G401.6 (cell line): ENCODE results near the gene EEFSEC.

ENCODE experiments used
- FAIRE-seq: peaks from 2 replicates; lab custom pipeline; 2012; peaks lifted over from hg19 to GRCh38; lab: Jason Lieb, UNC

Gene EEFSEC

DNA sequence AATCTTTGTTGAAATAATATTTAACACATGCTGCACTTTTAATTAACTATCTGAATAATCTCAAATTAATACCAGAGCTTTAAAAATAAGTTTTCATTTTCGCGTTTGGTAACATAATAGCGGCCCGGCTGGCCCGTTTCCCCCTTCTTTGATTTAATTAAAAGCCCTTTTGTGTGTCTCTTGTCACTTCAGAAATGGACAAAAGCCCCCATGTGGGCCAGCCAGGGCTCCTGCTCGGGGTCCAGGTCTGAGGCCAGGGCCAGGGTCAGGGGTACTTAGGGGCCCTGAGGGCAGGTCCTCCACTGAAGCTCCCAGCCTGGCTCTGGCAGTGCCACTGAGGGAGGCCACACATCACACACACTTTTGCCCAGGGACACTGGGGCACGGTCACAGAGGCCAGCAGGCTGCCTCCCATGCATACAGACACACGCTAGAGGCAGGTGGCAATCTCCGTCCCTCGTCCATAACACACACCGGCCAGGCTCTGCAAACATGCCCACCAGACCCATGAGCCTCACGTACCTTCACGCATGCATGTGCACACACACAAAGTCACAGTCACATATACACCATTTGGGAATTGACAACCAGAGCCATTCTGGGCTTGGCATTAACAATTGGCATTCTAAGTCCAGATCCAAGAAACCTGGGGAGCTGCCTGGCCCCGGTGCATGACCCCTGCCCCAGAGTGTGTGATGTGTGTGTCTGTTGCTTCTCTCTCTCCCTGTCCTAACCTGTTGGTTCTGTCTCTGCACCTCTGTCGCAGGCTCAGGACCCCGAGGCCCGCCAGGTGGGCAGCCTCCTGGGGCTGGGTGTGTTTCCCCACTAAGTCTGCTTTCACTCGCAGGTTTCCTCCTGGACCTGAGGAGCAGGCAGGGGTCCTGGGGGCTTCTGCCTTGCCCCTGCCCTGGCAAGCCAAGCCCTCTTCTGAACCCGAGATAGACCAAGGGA, 274.9 kb downstream of the EEFSEC start:
- FAIRE-seq = no peak

DNA sequence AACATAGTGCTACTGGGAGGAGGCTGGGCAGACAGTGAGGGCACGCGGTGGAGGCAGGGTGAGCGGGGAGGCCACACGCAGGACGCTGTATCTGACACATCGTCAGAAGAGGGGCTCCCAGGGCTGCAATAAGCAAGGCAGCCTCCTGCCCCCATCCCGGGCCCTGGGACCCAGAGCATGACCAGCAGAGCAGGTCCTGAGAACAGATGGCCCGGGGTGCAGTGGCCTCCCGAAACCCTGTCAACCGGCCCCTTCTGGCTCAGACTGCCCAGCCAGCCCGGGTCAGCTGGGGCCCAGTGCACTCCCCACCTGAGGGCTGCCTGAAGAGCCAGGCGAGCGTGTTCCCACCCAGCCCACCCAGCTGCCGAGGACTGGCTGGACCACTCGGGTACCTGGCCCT, 276.0 kb downstream of the EEFSEC start:
- no peak for FAIRE-seq

DNA sequence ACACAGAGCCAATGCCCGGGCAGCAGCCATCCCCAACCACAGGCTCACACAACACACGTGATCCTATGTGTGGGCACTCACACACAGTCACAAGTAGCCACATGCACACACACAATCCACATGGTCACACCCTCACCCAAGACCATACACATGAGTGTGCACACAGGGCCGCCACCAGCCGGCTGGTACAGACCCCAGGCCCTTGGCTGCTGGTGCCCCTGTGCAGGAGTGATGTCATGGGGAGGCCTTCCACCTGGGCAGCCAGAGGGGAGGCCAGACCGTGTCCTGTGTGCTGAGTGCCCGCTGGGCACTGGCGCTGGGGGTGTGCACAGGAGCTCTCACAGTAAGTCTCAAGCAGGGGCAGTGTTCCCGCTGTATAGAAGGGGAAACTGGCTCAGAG, 276.5 kb downstream of the EEFSEC start:
- no peak for FAIRE-seq

DNA sequence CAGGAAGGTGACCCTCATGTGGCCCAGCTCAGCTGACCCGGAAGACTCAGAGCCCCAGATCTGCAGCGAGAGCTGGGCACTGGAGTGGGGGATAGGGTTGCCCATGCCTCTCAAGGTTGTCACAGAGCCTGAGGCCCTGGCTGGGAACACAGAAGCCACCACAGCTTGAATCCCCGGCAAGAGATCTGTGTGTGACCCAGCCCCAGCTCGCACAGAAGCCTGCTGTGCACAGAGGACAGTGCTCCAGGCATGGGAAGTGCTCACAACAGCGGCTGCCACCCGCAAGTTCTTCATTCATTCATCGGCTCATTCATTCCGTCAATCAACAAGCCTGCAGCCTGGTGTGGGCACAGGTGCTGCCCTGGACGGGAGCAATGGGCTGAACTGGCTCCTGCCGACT, 277.0 kb downstream of the EEFSEC start:
- no peak for FAIRE-seq

DNA sequence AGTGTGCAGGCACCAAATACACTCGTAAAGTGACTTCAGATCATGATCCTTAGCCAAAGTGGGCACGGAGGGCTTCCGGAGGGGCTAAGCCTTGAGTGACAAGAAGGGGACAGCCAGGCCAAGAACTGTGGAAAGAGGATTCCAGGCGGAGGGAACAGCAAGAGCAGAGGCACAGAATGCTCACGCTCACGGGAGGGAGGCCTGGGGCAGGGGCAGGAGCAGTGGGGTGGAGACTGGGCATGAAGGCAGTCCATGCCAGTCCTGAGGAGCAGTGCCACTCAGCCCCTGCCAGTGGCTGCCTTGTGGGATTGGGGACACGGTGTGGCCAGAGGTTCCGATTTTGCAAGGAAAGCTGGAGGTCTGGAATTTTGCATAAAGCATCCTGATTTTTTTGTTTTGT, 277.4 kb downstream of the EEFSEC start:
- no peak for FAIRE-seq

DNA sequence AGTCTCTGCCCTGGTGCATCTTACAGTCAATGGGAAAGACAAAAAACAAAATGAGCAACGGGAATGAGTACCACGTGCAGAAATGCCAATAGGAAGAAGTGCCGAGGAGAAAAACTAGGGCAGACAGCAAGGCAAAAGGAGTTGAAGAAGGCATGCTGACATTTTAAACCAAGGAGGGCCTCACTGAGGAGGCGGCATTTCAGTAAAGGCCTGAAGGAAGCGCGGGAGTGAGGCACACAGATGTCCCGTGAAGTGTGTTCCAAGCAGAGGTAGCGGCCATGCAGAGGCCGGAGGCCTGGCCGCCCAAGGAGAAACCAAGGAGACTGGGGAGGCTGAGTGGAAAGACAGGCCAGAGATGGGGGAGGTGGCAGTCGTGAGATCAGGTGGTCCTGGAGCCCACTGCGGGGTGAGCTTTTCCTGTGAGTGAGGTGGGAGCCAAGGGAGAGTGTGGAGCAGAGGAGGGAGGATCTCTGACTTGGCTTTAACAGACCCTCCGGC, 278.6 kb downstream of the EEFSEC start:
- no peak for FAIRE-seq

DNA sequence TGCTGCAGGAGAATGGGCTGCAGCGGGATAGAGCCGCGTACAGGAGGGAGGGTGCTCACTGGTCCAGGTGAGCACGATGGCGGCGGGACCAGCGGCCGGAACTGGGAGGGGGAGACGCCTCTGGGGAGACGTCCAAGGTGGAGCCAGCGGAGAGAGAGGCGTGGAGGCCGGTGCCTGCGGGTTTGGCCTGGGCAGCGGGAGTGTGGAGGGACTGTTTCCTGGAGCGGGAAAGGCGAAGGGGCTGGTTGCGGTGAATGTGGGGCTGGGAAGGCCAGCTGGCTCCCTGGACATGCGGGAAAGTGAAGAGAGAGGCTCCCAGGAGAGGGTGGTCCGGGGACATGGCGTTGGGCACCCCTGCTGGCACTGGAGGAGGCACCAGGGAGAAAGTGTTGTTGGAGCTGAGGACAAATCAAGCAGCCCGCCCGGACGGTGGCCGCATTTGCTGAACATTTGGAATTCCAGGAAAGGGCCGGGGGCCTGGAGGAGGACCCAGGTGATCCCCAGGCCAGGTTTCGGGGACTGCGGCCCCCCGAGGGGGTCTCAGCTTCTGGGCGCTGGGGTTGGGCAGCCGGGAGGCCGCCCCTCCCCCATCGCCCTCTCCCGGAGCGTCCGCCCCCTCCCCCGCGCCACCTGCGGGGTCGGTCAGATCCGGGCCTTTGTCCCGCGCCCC, 279.2 kb downstream of the EEFSEC start:
- FAIRE-seq = no peak

DNA sequence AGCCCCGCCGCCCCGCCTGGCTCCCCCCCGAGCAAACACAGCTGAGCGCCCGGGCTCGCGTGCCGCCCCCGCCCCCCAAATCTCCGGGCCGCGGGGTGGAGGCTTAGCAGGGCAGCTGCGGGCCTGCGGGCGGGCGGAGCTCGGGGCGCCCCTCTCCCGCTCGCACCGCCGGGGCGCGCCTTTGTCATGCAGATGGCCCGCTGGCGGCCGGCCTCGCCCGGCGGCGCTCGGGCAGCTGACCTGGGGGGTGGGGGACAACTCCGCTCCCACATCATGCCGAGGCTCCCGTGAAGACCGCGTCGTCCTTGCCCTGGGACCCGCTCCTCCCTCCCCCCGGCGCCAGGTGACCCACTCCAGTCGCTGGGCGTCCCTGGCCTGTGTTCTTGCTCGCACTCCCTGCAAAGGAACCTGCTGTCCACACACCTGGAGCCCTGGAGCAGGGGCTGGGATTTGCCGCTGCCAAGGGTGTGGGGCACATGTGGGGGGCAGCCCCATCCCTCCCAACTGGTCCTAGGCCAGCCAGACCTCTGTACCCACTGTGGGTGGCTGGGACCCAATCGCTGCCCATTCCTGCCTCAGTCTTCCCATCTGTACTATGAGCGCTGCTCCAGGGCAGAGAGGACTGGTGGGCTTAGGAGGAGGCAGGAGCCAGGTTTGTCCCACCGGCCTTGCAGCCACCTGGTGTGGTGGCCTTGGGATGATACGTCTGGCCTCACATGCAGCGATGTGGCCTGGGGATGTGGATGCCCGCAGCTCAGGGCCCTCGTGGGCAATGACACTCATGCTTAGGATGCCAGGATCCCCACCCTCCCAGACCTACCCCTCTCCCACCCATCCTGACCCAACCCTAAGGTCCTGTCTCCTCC, 279.9 kb downstream of the EEFSEC start:
- no peak for FAIRE-seq

DNA sequence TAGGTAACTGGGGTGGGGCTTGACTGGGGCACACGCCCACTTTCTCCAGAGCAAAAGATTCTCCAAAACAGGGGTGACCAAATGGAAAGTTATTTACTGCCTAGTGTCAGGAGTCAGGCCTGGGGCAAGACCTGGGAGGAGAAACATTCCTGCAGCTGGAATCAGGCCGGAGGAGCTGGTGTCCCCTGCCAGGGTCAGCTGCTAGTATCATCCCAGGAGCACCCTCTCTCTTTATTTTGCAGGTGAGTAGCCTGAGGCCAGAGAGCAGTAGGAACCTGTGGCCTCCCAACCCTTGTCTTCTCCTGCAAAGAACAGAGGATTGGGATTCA, 280.5 kb downstream of the EEFSEC start:
- no peak for FAIRE-seq

DNA sequence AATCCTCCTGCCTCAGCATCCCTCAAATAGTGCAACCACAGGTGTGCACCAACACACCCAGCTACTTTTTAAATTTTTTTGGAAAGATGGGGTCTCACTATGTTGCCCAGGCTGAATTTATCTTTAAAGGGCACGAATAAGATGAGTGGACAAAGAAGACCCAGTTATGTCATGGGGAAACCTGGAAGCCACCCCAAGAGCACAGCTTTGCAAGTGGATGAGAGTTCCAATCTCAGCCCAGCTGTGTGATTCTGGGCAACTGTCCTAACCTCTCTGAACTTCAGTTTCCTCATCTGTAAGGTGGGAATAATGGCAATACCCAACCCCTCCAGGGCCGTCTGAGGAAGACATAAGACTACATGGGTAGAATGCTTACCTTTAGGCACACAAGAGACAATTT, 281.2 kb downstream of the EEFSEC start:
- no peak for FAIRE-seq

DNA sequence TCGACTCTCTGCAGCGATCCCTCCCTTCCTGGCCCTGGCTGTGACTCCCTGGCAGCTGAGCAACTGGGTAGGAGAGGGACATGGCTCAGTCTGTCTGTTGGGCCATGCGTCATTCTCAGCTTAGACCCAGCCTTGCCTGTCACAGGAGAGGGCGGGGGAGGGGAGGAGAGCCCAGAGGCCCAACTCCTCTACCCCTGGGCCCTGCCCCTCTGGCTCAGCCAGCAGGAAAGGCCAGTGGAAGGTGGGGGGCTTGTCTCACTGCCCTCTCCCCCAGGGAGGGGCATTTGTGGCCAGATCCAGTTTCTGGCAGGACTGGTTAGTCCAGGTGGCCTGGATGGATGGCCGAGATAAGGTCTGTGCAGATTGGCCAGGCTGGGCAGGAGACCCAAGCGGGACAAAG, 281.8 kb downstream of the EEFSEC start:
- no peak for FAIRE-seq

DNA sequence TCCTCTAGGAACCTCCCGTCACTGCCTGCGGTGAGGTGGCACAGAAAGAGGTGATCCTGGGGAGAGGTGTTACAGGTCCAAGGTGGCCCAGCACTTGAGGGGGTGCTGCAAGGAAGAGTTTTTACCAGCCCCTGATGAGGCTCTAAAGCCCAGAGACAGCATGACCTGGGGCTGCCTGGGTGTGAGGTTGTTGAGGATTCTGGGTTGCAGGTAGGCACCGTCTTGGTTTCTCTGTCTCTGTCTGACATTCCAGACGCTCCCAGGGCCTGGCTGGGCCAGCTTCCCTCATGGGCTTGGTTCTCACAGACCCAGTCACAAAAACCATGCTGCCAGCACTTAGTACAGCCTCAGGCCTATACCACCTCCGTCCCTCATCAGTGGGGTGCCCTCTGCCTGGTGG, 282.3 kb downstream of the EEFSEC start:
- no peak for FAIRE-seq

DNA sequence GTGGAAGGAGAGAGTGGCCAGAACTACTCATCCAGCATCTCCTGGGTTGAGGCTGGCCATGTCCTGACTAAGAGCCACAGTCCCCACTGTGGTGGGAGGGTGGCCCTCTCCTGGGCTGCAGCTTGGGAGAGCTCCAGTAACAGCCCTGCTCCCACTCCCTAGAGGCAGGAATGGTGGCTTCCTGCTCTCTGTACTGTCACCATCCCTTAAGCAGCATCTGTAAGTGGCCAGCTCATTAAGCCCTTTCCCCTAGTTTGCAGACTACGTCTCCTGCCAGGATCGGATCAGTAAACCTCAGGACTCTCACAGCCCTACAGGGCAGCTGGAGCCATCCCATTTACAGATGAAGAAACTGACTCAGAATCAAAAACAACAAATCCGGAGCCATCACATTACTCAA, 282.9 kb downstream of the EEFSEC start:
- FAIRE-seq = no peak

DNA sequence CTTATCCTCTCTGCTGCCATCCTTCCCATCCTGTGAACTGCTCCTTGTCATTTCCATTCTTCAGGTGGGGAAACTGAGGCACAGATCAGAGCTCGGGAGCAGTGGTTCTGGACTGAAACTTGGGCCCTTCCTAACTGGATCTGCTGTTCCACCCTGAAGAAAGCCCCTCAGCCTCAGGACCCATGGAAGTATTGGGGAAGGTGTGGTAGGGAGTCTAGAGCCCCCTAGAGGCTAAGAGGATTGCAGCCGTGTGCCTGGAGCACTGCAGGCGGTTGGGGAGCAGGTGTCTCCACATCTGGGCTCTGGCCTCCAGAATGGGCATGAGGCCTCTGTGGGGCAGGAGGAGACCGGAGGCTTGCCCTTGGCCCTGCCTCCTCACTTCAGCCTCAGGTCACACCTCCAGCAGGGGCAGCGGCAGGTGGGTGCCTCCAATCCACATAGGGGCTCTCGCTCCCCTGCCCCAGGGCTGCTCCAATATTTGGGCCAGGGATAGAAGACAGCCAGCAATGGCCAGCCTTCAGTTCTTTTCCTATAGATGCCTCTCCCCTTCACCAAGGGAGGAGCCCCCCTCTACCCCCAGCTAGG, 285.3 kb downstream of the EEFSEC start:
- no peak for FAIRE-seq

DNA sequence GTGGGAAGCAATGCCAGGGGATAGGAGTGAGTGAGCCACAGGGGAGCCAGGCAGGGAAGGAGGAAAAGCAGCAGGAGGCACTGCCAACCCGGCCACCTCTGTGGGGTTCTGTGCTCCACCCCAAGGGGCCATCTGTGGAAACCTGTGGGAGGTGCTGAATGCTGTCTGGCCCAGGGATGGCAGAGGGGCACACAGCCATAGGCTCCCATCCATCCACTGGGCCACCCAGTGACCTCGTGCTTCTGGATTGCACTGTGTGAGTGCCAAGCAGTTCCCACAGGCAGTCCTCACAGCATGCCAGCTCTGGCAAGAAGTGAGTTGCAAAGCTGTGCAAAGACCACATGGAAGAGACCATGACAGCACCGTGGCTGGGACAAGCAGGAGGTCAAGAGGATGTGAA, 285.9 kb downstream of the EEFSEC start:
- FAIRE-seq = no peak

DNA sequence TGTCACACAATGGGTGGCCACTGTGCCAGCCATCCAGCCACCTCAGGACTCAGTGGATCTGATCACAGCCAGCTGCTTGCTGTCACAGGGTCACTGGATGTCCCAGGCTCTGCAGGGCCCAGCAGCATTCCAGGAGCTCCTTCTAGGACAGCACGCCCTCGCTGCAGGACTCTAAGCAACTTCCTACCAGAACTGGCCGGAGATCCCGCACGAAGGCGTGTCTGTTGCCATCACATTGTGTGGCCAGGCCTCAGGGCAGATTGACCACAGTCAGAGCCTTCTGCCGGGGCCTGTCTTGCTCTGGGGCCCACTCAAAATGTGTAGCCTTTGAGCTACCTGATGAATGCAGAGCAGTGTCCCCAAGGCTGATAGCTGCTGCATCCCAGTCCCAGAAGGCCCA, 288.8 kb downstream of the EEFSEC start:
- no peak for FAIRE-seq

DNA sequence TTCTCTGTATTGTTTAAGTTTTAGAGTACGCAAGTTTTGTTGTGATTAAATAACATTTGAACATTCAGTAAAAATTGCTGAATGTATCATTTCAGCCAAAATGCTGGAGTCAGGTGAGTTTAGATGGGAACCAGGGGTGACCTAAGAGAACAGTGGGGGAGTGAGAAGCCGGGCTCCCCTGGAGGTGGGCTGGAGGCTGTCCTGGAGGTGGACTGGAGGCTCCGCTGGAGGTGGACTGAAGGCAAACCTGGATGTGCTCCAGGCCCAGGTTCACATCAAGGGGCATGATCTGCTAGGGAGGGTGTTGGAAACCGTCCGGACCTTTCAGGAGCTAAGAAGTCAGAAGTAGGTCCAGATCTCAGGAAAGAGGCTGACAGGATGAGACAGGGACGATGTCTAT, 289.7 kb downstream of the EEFSEC start:
- no peak for FAIRE-seq

DNA sequence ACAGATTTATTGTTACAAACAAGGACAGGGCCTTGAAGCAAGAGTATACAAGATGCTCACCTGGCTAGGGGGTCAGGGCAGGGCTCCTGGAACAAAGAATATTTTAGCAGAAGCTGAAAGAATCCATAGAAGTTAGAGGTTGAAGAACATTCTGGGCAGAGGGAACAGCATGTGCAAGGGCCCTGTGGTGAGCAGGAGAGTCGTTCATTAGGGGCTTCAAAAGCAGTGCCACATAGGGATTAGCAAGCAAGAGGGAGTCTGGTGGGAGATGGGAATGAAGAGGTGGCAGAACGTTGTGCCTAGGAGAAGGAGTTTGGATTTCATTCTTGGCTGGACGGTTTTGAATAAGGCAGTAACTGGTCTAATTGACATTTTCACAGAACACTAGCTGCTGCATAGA, 290.5 kb downstream of the EEFSEC start:
- no peak for FAIRE-seq

DNA sequence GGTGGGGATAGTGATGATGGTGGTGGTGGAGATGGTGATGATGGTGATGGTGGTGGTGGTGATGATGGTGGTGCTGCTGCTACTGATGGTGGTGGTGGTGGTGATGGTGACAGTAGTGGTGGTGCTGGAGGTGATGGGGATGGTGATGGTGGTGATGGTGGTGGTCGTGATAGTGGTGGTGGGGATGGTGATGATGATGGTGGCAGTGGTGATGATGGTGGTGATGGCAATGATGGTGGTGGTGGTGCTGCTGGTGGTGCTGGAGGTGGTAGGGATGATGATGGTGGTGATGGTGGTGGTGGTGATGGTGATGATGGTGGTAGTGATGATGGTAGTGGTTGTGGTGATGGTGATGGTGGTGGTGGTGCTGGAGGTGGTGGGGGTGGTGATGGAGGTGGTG, 292.1 kb downstream of the EEFSEC start:
- FAIRE-seq = no peak

DNA sequence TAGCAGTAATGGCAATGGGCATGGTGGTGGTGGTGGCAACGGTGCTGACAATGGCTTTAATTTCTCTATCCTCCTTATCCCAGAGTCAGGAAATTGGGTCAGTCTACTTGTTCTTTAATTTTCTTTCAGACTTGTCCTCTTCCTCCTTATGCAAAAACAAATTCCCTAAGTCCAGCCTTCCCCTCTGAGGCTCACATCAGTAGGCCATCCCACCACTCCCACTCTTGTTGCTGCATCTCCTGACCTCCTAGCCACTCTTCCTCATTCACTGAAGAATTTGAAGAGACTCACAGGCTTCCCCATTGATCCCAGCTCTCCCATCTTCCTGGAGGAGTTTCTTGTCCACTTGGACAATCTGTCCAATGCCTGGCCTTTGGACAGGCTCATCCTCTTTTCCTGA, 293.5 kb downstream of the EEFSEC start:
- no peak for FAIRE-seq

DNA sequence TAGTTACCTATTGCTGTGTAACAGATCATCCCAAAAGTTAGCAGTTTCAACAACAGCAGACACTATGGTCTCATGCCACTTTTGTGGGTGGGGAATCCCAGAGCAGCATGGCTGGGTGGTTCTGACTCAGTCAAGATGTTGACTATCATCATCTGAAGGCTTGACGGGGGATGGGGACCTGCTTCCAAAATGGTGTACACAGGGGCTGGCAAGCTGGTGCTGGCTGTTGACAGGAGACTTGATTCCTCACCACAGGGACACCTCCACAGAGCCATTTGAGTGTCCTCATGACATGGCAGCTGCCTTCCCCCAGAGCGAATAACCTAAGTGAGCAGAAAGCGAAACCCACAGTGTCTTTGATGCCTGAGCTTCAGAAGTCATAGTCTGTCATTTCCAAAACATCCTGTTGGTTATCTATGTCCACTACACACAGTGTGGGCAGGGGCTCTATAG, 294.3 kb downstream of the EEFSEC start:
- no peak for FAIRE-seq

DNA sequence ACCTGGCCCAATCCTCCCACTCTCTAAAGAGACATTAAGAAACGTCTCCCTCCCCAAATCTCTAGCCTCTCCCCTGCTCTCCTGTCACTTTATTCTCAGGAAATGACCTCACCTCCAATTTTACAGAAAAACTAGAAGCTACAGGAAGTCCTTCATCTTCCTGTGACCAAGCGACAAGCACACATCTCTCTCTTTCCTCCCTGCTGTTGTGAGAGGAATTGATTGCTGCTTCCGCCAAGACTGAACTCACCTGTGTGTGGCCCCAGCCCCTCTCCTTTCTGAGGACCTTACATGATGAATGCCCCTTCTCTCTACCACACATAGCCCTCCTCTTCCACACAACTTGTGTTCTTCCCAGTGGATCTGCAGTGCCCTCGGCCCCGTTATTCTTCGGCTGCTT, 295.2 kb downstream of the EEFSEC start:
- no peak for FAIRE-seq
